SU-DHL-6 (cell line): ENCODE results near the gene RASA3.

Experiments used
- CTCF ChIP-seq: fragments of 200-600 bp; sonication (generic); IDR thresholded peaks from one replicate; pipeline ENCODE4 v1.5.1; 2017; ENCODE audit warnings: antibody characterized with exemption, mild to moderate bottlenecking, low read length, moderate library complexity; ENCODE audit not compliant: insufficient read depth, poor library complexity, severe bottlenecking
- EZH2phosphoT487 ChIP-seq: fragments of 200-600 bp; sonication (generic), shearing (Covaris generic); conservative IDR thresholded peaks from 2 replicates; pipeline ENCODE4 v1.6.1; 2018; ENCODE audit warnings: mild to moderate bottlenecking, antibody characterized with exemption, low read length, moderate library complexity, mixed read lengths

- TF ChIP-seq CTCF (no peak), EZH2phosphoT487 (no peak)
Measured at GRCh38 chr13:114071410-114071809, 61.0 kb downstream of the RASA3 start.
